HG03354 (cell line): Measurements from ENCODE around the gene SIK2.
"Not testable (repeated sequence)": the region's sequence is repeated elsewhere in the genome, so short reads cannot be mapped to it uniquely, and the experiment has no call there.

Source experiments
- ATAC-seq: cut with Tn5 transposase; IDR thresholded peaks from one replicate; pipeline ENCODE4 v1.9.1; 2021; ENCODE audit warnings: mild to moderate bottlenecking; ENCODE audit not compliant: unreplicated experiment, poor library complexity, severe bottlenecking

Gene SIK2

DNA sequence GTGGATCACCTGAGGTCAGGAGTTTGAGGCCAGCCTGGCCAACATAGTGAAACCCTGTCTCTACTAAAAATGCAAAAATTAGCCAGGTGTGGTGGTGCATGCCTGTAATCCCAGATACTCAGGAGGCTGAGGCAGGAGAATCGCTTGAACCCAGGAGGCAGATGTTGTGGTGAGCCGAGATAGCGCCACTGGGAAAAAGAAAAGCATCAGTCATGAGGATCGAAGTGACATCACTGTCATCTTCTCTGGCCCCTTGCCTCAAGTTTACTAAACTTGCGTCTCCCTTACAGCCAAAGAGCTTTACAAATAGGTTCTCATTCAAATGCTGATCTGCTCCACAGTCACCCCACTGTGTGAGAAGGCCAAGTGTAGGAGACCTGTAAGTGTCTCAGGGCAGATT is 169.0 kb downstream of the SIK2 start:
- not testable (repeated sequence) for ATAC-seq

DNA sequence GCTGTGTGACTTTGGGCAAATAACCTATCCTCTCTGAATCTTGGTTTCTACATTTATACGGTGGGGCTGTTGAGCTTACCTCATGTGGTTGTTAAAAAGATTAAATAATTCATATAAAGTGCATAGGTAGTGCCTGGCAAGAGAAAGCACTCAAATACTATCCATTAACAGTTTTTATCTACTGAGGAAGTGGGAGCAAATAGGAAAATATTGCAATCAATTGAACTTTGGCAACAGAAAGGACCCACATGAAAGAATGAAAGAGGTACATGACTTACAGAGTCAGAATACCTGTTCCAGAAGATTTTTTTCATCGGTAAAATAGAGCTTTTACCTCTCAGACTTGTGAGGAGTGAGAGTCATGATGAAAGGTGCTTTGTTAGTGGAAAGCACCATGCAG is 170.3 kb downstream of the SIK2 start:
- no peak for ATAC-seq

DNA sequence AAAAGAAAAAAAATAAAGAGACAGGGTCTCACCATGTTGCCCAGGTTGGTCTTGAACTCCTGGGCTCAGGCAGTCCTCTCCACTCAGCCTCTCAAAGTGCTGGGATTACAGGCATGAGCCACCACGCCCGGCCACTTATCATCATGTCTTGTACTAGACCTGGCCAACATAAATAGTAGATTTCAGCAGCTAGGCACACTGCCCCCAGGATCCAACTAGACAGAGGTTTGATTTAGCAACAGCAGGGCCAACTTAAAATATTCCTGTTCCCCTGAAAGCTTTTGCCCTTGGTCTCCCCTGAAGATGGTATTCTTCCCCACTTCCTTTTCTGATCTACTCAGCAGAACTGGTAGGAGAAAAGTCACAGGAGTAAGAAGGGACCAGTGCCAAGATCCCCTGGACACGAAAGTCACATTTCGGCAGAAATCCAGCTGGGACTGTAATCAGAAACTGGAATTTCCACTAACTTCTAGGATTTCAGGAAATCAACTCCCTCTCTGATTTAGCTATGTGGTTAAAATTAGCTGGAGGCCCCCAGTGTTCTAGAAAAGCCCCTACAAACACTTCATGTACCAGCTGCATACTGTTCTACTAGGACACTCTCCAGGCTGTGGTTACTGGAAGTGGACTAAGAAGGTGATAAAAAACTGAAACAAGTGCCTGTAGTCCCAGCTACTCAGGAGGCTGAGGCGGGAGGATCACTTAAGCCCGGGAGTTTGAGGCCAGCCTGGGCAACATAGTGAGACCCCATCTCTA is 172.9 kb downstream of the SIK2 start:
- ATAC-seq: no peak

DNA sequence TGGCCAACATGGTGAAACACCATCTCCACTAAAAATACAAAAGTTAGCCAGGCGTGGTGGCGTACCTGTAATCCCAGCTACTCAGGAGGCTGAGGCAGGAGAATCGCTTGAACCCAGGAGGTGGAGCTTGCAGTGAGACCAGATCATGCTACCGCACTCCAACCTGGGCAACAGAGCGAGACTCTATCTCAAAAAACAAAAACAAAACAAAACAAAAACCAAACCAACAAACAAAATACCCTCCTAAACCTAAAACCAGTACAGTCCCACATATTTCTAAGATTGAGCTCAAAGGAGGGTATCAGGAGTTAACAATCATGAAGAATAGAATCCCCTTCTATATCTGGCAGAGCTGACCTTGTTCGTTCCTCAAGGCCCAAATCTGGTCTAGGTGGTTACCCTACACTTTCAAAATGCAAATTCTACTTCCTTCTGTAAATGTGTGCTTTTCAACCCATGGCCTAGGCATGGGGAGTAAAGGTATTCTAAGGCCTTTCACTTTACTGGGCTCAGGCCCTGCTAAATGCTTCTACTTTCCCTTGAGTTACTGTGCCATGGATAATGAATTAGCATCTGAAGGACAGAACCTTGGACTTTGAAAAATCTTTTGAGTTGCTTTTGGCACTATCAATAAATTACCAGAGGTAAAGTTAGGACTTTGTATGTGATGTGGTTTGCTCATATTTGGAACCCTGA is 174.3 kb downstream of the SIK2 start:
- peak; percentile 97 for ATAC-seq

DNA sequence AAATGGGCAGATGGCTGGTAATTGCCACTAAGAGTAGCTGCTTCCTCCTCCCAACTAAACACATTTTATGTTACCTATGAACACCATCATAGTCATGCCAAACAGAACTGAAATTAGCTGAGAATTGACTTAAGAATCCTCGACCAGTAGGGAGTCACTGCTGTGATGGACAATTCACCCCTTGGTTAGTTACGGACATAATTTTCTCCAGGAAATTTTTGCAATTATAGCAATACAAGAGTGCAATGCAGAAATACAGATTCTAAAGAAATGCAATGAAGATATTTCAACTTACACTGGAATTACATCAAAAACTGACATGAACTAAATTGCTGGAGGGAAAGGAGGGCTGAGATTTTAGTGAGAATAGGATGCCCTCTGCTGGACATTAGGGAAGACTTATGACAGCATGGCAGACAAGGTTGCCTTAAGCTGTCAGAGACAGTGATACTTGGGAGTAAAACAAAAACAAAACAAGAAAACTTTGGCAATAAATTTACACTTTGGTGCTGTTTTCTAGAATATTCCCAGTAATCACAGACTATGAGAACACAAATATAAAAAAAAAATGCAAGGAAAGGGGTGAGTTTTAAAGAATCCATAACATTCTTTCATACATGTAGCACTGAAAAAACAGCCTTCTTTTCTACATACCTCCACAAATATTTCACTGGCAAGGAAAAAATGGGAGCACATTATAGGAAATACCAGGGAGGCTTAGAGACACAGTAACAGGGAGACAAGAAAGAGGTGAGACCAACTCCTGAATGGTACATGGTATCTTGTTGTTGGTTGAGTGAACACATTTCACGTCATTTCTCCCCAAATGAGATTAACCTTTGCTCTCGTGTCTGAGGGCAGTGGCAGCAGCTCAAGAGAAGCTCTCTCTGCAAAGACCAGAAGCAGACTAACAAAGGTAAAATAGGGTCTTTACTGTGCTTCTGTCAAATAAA is 175.1 kb downstream of the SIK2 start:
- peak; percentile 63 for ATAC-seq

DNA sequence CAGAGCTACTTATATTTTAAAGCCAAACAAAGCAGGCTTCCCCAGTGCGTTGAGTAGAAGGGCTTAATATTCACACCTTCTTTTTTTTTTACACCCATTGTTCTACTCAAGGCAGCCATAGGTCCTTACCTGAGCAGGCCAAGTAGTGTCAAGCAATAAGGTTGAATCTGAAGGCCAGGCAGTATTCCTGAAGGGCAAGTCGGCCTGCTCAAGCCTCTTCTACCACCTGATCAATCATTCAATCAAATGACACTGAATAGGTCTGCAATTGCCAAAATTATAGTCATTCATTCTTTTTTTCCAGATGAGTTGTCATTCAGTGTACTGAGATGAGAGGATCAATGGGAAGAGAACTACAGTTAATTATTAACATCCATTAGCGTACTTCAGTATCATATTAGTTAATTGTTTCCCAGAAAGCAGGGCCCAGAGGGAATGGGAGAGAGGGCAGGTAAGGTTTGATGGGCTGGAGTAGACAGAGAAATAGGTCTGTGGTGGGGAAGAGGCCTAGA is 175.9 kb downstream of the SIK2 start:
- ATAC-seq: no peak

DNA sequence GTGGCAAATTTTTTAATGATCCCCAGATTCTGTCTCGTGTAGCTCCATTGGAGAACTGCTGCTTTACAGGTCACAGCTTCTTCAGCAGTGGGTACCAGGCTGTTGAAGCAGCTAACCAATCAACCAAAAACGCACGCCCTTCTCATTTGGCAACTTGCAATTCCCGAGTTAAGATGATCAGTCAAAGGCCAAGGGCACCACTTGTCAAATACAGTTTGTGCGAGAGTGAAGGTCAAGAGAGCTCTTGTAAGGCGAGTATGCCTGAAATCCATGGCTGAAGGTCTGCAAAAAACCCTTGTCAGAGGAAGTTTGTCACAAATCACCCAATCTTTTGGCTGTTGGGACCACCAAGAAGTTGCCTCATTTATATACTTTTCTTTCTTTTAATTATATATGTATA is 176.9 kb downstream of the SIK2 start:
- ATAC-seq: no peak
